Measurements from ENCODE around the gene ARHGAP22. TPM values are rescaled to one million over a fixed set of nuclear protein-coding genes. Genes with fewer than 3 reads are reported as not detected.
A peak's percentile ranks its signal among the peaks of the same experiment; 100 is the strongest.

Gene ARHGAP22
- total RNA-seq, 1 donor from 2014 or later = 5.1 TPM

DNA sequence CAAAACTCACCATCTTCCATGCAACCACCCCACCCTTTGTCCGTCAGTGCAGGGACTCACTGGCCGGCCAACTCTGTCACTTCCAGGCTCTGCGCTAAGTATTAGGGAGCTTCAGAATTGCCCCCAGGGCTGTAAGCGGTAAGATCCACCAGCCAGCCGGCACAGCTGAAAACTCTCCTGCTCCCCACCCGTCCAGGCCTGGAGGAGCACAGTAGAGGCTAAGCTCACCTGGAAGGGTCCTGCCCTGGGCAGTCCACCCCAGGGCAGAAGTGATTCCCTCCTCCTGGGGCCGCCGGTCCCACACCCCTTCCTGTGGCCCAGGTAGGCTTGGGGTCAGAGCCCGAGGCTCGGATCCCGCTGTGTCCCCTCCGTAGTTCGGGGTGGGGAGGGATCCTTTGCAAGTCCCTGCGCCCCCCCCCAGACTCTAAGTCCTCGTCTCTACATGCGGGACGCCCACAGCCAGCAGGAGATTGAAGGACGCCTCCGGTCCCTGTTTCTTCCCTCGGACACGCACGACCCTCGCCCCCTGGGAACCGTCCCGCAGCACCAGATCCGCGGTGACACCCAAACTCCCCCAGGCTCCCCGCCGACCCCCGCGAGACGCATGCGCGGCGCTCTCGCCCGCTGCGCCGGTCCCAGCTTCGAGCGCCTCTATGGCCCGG, 138.9 kb downstream of the ARHGAP22 start:
- no peak overlapping the region for H3K4me3 Mint-ChIP-seq
- H3K27ac Mint-ChIP-seq = no peak overlapping the region
- peak; percentile 62 for DNase-seq (ENCODE audit: extremely low spot score, unreplicated experiment)
- no peaks in the 10 kb centered on the region for H3K27me3 Mint-ChIP-seq
- TF ChIP-seq, protein P1, sequence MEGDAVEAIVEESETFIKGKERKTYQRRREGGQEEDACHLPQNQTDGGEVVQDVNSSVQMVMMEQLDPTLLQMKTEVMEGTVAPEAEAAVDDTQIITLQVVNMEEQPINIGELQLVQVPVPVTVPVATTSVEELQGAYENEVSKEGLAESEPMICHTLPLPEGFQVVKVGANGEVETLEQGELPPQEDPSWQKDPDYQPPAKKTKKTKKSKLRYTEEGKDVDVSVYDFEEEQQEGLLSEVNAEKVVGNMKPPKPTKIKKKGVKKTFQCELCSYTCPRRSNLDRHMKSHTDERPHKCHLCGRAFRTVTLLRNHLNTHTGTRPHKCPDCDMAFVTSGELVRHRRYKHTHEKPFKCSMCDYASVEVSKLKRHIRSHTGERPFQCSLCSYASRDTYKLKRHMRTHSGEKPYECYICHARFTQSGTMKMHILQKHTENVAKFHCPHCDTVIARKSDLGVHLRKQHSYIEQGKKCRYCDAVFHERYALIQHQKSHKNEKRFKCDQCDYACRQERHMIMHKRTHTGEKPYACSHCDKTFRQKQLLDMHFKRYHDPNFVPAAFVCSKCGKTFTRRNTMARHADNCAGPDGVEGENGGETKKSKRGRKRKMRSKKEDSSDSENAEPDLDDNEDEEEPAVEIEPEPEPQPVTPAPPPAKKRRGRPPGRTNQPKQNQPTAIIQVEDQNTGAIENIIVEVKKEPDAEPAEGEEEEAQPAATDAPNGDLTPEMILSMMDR (conservative IDR thresholded peaks at IDR 0.05) = no peak
- peaks cover 24% of the 10 kb centered on the region for H3K4me1 Mint-ChIP-seq (ENCODE audit: unreplicated experiment)
- H3K9me3 Mint-ChIP-seq = no peaks in the 10 kb centered on the region
- no peaks in the 10 kb centered on the region for H3K36me3 Mint-ChIP-seq

GRCh38 chr10:48464871-48465736, 139.8 kb downstream of the ARHGAP22 start:
- H3K27me3 Mint-ChIP-seq = no peaks in the 10 kb centered on the region
- DNase-seq (ENCODE audit: extremely low spot score, unreplicated experiment) = peak; percentile 66
- H3K4me3 Mint-ChIP-seq = no peak overlapping the region
- no peak overlapping the region for H3K27ac Mint-ChIP-seq
- TF ChIP-seq, protein P1 (conservative IDR thresholded peaks at IDR 0.05) = no peak
- H3K36me3 Mint-ChIP-seq = no peaks in the 10 kb centered on the region
- peaks cover 23% of the 10 kb centered on the region for H3K4me1 Mint-ChIP-seq (ENCODE audit: unreplicated experiment)
- no peaks in the 10 kb centered on the region for H3K9me3 Mint-ChIP-seq

DNA sequence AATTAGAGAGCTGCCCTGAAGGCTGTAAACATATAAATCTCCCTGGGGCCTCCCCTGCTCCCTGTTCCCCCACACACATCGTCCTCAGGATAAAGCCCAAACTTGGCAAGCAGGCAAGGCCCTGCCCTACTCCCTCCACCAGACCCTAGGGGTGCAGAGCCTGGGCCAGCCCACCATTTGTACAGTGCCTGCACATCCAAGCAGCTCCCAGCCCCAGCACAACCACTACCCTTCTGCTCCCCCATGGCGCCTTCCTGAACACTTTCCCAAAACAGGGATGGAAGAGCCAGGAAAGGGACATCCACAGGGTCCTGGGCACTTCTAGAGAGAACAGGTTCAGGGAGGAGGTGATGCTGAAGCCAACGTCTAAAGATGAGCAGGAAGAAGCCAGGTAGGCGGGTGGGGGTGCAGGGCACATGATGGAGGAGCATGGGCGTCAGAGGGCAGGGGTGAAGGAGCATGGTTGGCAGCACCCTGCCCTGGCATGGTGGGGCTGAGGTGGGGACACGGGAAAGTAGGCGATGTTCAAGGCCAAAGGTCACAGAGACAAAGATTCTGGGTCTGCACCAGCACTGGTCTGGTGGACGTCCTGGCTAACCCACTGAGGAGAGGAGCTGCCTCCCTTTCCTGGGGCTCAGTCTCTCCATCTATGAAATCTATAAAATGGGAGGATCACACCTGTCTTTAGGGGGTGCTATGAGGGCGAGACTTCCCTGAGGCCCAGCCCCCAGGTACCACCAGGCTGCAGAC, 140.6 kb downstream of the ARHGAP22 start:
- TF ChIP-seq, protein P1 (conservative IDR thresholded peaks at IDR 0.05) = no peak
- DNase-seq (ENCODE audit: extremely low spot score, unreplicated experiment) = peak; percentile 48
- H3K4me3 Mint-ChIP-seq = no peak overlapping the region
- H3K9me3 Mint-ChIP-seq = no peaks in the 10 kb centered on the region
- peak overlapping the region; percentile 46 for H3K27ac Mint-ChIP-seq
- H3K36me3 Mint-ChIP-seq = no peaks in the 10 kb centered on the region
- H3K27me3 Mint-ChIP-seq = no peaks in the 10 kb centered on the region
- H3K4me1 Mint-ChIP-seq (ENCODE audit: unreplicated experiment) = peaks cover 19% of the 10 kb centered on the region

GRCh38 chr10:48463318-48464003, 141.4 kb downstream of the ARHGAP22 start:
- no peaks in the 10 kb centered on the region for H3K9me3 Mint-ChIP-seq
- H3K4me3 Mint-ChIP-seq = no peak overlapping the region
- peak overlapping the region; percentile 46 for H3K27ac Mint-ChIP-seq
- H3K36me3 Mint-ChIP-seq = no peaks in the 10 kb centered on the region
- TF ChIP-seq, protein P1 (conservative IDR thresholded peaks at IDR 0.05) = no peak
- no peaks in the 10 kb centered on the region for H3K27me3 Mint-ChIP-seq
- DNase-seq (ENCODE audit: extremely low spot score, unreplicated experiment) = peak; percentile 58
- peaks cover 19% of the 10 kb centered on the region for H3K4me1 Mint-ChIP-seq (ENCODE audit: unreplicated experiment)

DNA sequence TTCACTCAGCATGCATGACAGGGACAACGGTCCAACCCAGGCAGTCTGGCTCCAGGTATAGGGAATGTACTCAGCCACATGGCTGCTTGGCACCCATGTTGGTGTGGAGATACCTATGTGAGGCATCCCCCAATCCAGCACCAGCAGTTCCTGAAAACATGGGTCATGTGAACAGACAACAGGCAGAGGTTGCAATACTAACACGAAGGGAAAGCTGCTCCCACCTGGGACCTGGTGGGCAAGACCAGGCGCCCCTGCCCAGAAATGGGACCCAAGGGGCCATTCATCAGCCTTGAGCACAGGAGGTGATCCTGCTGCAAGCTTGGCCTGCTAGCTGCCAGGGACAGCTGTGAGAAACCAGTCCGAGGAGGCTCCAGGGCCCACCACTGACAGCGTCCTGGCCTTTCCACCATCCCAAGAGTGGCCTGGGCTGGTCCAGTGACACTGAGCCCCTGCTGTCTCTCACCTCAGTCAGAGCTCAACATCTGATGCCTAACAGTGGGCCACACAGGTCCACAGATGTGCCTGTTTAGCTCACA, 142.3 kb downstream of the ARHGAP22 start:
- DNase-seq (ENCODE audit: extremely low spot score, unreplicated experiment) = no peak
- Mint-ChIP-seq H3K27me3 (no peaks in the 10 kb centered on the region), H3K27ac (no peak overlapping the region), H3K9me3 (no peaks in the 10 kb centered on the region), H3K4me1 (ENCODE audit: unreplicated experiment) (peaks cover 11% of the 10 kb centered on the region), H3K36me3 (no peaks in the 10 kb centered on the region), H3K4me3 (no peak overlapping the region)
- TF ChIP-seq, protein P1 (conservative IDR thresholded peaks at IDR 0.05) = no peak
